NCI-H2107 (cell line): ENCODE results near the gene PCNX4.

Experiments used
- DNase-seq: peaks from one replicate; lab custom pipeline; 2025; lab: John Stamatoyannopoulos, UW

The PCNX4 gene

GRCh38 chr14:60174352-60175254 lies 82.9 kb downstream of the PCNX4 start:
- DNase-seq = no peak

- DNase-seq = no peak
Measured at GRCh38 chr14:60175255-60175902, 83.7 kb downstream of the PCNX4 start.

GRCh38 chr14:60178164-60178563 lies 86.4 kb downstream of the PCNX4 start:
- DNase-seq = no peak

- no peak for DNase-seq
Measured at GRCh38 chr14:60178820-60179219, 87.1 kb downstream of the PCNX4 start.

- no peak for DNase-seq
Measured at GRCh38 chr14:60179431-60179869, 87.7 kb downstream of the PCNX4 start.

- no peak for DNase-seq
Measured at GRCh38 chr14:60183138-60183537, 91.4 kb downstream of the PCNX4 start.

GRCh38 chr14:60183741-60184140 lies 92.0 kb downstream of the PCNX4 start:
- no peak for DNase-seq

- DNase-seq = peak; percentile 81
Measured at GRCh38 chr14:60184146-60184904, 92.6 kb downstream of the PCNX4 start.

GRCh38 chr14:60184905-60185555 lies 93.3 kb downstream of the PCNX4 start:
- DNase-seq = peak; percentile 61

- no peak for DNase-seq
Measured at GRCh38 chr14:60188115-60188514, 96.4 kb downstream of the PCNX4 start.

- DNase-seq = no peak
Measured at GRCh38 chr14:60188696-60189095, 97.0 kb downstream of the PCNX4 start.

GRCh38 chr14:60189923-60190840 lies 98.5 kb downstream of the PCNX4 start:
- no peak for DNase-seq

- peak; percentile 27 for DNase-seq
Measured at GRCh38 chr14:60195179-60195810, 103.6 kb downstream of the PCNX4 start.

GRCh38 chr14:60196291-60196690 lies 104.6 kb downstream of the PCNX4 start:
- no peak for DNase-seq

- DNase-seq = no peak
Measured at GRCh38 chr14:60197629-60198303, 106.0 kb downstream of the PCNX4 start.

- no peak for DNase-seq
Measured at GRCh38 chr14:60199321-60199720, 107.6 kb downstream of the PCNX4 start.

- DNase-seq = no peak
Measured at GRCh38 chr14:60204104-60204842, 112.5 kb downstream of the PCNX4 start.

- no peak for DNase-seq
Measured at GRCh38 chr14:60204843-60205774, 113.4 kb downstream of the PCNX4 start.
